Panc1 (cell line): ENCODE measurements around the gene TMOD3. TPM values are rescaled to one million over a fixed set of nuclear protein-coding genes. Genes with fewer than 3 reads are reported as not detected.
A peak's percentile ranks its signal among the peaks of the same experiment; 100 is the strongest.

Experiments used
- ATAC-seq: fragments of 200-7000 bp; cut with Tn5 transposase; 2 replicates; pipeline ENCODE4 v1.9.1; 2020; ENCODE audit warnings: mild to moderate bottlenecking, moderate library complexity
- BruUV-seq: library from RNA; stranded (reverse); fragments of 400-500 nt; replicated peaks from 2 replicates; lab custom pipeline; 2021; lab: Mats Ljungman, UMichigan
- CTCF ChIA-PET: fragments of 300-600 bp; sonication (Branson Sonifier 250); formaldehyde crosslinking; loops from one replicate; lab custom pipeline; 2022; ENCODE audit warnings: antibody characterized with exemption; lab: Charles Lee
- POLR2A ChIA-PET: fragments of 300-600 bp; sonication (Branson Sonifier 250); formaldehyde crosslinking; loops from one replicate; lab custom pipeline; 2022; ENCODE audit warnings: antibody characterized with exemption; lab: Charles Lee
- DNase-seq: peaks from one replicate; pipeline ENCODE4 v3.0.0-alpha.2; 2010; ENCODE audit warnings: low read depth, low spot score
- H3K27ac ChIP-seq: 2 replicates; pipeline ENCODE4 v1.5.1; 2011; ENCODE audit warnings: mild to moderate bottlenecking, low read length, inconsistent platforms
- H3K27me3 ChIP-seq: fragments of 200-500 bp; sonication (Bioruptor generic); 2 replicates; pipeline ENCODE4 v1.6.0; 2014; ENCODE audit warnings: low read length, inconsistent platforms; ENCODE audit not compliant: control insufficient read depth, insufficient read depth
- H3K36me3 ChIP-seq: fragments of 200-500 bp; sonication (Bioruptor generic); 2 replicates; pipeline ENCODE4 v1.5.1; 2014; ENCODE audit warnings: inconsistent platforms, mild to moderate bottlenecking, low read length, moderate library complexity; ENCODE audit not compliant: control insufficient read depth, insufficient read depth
- H3K4me1 ChIP-seq: 2 replicates; pipeline ENCODE4 v1.5.1; 2011; ENCODE audit warnings: inconsistent platforms, mild to moderate bottlenecking, low read length, moderate library complexity; ENCODE audit not compliant: control insufficient read depth, insufficient read depth
- H3K4me3 ChIP-seq, 2 experiments: 2 replicates each; pipeline ENCODE4 v1.5.1; 2011 to 2012; ENCODE audit warnings: low read depth in 2 of 2, low read length in 2 of 2, mild to moderate bottlenecking in 2 of 2, inconsistent platforms in 1 of 2, moderate library complexity in 1 of 2
- H3K9me3 ChIP-seq: fragments of 200-500 bp; sonication (Bioruptor generic); 2 replicates; pipeline ENCODE4 v1.5.1; 2014; ENCODE audit warnings: low read depth, mild to moderate bottlenecking, inconsistent platforms, low read length, moderate library complexity; ENCODE audit not compliant: control insufficient read depth, insufficient read depth
- POLR2AphosphoS5 ChIP-seq: IDR thresholded peaks from 2 replicates; pipeline ENCODE4 v1.6.1; 2012; ENCODE audit warnings: mild to moderate bottlenecking, low read depth, low read length, moderate library complexity
- SIN3A ChIP-seq: IDR thresholded peaks from 2 replicates; pipeline ENCODE4 v1.6.1; 2012; ENCODE audit warnings: low read depth, mild to moderate bottlenecking, low read length, moderate library complexity, borderline replicate concordance; ENCODE audit not compliant: insufficient read depth
- TCF7L2 ChIP-seq: IDR thresholded peaks from 2 replicates; pipeline ENCODE4 v1.6.1; 2011; ENCODE audit warnings: mild to moderate bottlenecking, low read depth, low read length, inconsistent platforms
- in situ Hi-C: cut with HindIII; loops from 2 replicates; pipeline ENCODE4 v1.10.0; 2016; ENCODE audit warnings: low sequenced_read_pairs, low pct_unique_long_range_greater_than_20kb
- intact Hi-C: fragments of 100-400 bp; cut with micrococcal nuclease; formaldehyde crosslinking; loops from one replicate; pipeline ENCODE4 v1.10.0; 2022; ENCODE audit not compliant: unreplicated experiment
- total RNA-seq: library from RNA; stranded (reverse); gene quantifications from one replicate; pipeline ENCODE4 v1.2.1, GENCODE V29; 2021; ENCODE audit not compliant: unreplicated experiment
- TF ChIP-seq, protein P1 (sequence below): fragments of 450-650 bp; IDR thresholded peaks from 2 replicates; pipeline ENCODE4 v1.5.1; 2017; ENCODE audit warnings: mild to moderate bottlenecking
- TF ChIP-seq, protein P2 (sequence below), 2 experiments: IDR thresholded peaks; 2 replicates each; pipeline ENCODE4 v1.6.1; 2011 to 2012; ENCODE audit warnings: low read depth in 2 of 2, control low read depth in 1 of 2, low read length in 1 of 2, mild to moderate bottlenecking in 1 of 2, moderate library complexity in 1 of 2; ENCODE audit not compliant: insufficient read depth in 1 of 2

TMOD3 gene
- total RNA-seq, 1 experiment from 2014 or later = 53.4 TPM

DNA sequence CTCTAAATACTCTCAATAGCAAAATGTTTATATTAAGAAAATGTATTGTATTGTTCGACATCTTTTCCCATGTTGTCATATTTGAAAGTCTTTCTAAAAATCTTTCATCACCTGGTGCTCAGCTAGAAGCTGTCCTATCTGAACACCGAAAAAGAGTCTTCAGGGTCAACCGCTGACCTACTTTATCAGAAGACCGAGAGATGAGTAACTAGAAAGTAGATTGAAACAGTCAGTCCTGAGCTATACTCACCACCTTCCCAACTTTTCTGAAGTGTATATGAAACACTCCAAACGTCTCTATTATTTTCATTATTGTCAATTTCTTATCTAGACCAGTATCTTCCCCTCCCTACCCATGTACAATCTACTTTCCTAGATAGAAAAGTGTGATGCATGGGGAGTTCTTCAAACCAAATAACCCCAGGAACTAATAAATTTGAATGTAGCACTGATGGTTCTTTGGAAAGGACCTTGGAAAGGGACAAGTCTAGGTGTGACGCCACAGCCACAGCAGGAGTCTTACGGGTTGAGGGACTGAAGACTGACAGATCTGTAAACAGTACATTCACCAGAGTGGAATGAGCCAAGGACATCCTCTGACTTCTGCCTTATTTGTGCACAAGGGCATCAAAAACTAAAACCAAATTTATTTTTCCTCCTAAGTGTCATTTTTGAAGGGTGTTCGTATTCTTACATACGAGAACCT lies 58.6 kb downstream of the TMOD3 start:
- Histone ChIP-seq H3K9me3 (no peaks in the 10 kb centered on the region), H3K27ac (no peak overlapping the region), H3K27me3 (no peaks in the 10 kb centered on the region), H3K4me3 (no peak overlapping the region), H3K4me1 (peaks cover 2% of the 10 kb centered on the region; the same call in 1 of the 2 replicates), H3K36me3 (peaks cover 4% of the 10 kb centered on the region; the same call in 1 of the 2 replicates)
- ATAC-seq = peak; percentile 65; the same call in 1 of the 2 replicates
- in situ Hi-C loops (no loop called here), intact Hi-C loops (no loop called here)
- no peak for DNase-seq
- BruUV-seq = no TSS peak
- POLR2A ChIA-PET = interaction anchor here (0.6 kb wide), 1 partner anchor 40 kb away, joined by 3 read pairs; no protein-coding TSS in a partner anchor
- TF ChIP-seq, protein P1, sequence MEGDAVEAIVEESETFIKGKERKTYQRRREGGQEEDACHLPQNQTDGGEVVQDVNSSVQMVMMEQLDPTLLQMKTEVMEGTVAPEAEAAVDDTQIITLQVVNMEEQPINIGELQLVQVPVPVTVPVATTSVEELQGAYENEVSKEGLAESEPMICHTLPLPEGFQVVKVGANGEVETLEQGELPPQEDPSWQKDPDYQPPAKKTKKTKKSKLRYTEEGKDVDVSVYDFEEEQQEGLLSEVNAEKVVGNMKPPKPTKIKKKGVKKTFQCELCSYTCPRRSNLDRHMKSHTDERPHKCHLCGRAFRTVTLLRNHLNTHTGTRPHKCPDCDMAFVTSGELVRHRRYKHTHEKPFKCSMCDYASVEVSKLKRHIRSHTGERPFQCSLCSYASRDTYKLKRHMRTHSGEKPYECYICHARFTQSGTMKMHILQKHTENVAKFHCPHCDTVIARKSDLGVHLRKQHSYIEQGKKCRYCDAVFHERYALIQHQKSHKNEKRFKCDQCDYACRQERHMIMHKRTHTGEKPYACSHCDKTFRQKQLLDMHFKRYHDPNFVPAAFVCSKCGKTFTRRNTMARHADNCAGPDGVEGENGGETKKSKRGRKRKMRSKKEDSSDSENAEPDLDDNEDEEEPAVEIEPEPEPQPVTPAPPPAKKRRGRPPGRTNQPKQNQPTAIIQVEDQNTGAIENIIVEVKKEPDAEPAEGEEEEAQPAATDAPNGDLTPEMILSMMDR = no peak
- TF ChIP-seq, protein P2, sequence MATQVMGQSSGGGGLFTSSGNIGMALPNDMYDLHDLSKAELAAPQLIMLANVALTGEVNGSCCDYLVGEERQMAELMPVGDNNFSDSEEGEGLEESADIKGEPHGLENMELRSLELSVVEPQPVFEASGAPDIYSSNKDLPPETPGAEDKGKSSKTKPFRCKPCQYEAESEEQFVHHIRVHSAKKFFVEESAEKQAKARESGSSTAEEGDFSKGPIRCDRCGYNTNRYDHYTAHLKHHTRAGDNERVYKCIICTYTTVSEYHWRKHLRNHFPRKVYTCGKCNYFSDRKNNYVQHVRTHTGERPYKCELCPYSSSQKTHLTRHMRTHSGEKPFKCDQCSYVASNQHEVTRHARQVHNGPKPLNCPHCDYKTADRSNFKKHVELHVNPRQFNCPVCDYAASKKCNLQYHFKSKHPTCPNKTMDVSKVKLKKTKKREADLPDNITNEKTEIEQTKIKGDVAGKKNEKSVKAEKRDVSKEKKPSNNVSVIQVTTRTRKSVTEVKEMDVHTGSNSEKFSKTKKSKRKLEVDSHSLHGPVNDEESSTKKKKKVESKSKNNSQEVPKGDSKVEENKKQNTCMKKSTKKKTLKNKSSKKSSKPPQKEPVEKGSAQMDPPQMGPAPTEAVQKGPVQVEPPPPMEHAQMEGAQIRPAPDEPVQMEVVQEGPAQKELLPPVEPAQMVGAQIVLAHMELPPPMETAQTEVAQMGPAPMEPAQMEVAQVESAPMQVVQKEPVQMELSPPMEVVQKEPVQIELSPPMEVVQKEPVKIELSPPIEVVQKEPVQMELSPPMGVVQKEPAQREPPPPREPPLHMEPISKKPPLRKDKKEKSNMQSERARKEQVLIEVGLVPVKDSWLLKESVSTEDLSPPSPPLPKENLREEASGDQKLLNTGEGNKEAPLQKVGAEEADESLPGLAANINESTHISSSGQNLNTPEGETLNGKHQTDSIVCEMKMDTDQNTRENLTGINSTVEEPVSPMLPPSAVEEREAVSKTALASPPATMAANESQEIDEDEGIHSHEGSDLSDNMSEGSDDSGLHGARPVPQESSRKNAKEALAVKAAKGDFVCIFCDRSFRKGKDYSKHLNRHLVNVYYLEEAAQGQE (IDR thresholded peaks at IDR 0.05; ENCODE audit: insufficient read depth in 1 of 2, low read depth in 2 of 2, low read length in 1 of 2) = no peak
- TF ChIP-seq SIN3A (no peak), TCF7L2 (no peak), POLR2AphosphoS5 (no peak)
- CTCF ChIA-PET = interaction anchor here (0.6 to 1.0 kb wide), 3 partner anchors 12 to 166 kb away, joined by 3 to 4 read pairs (median 3); no protein-coding TSS in a partner anchor

DNA sequence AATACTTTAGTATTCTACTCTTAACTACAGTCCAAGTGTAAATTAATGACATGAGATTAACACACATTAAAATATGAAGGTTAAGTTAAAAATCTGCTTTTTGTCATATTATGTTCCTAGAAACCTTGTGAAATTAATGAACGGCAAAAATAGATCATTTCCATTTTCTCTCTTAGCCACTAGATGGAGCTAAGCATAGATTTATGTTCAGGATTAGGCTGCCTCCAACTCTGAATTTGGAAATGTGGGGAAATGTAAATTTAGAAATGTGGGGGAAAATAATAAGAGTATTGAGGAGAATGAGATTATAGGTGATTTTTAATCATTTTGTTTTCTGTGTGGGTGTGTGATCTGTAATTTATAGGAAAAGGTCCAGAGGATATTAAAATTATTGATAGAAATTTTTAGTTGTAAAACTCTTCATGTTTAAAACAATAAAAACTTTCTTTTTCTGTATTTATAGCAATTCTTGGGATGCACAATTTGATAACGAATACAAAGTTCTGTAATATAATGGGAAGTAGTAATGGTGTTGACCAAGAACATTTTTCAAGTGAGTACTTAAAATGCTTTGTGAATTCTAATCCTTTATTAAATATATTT lies 59.2 kb downstream of the TMOD3 start:
- no peaks in the 10 kb centered on the region for H3K4me1 ChIP-seq
- no TSS peak for BruUV-seq
- ChIA-PET POLR2A (interaction anchor here (0.6 kb wide), 1 partner anchor 40 kb away, joined by 3 read pairs; no protein-coding TSS in a partner anchor), CTCF (interaction anchor here (0.6 to 1.0 kb wide), 2 partner anchors 11 kb away, joined by 3 to 4 read pairs; no protein-coding TSS in a partner anchor)
- in situ Hi-C loops = no loop called here
- TF ChIP-seq, protein P1 = peak; percentile 85; the same call in 1 of the 2 replicates
- TF ChIP-seq SIN3A = no peak
- no peaks in the 10 kb centered on the region for H3K27me3 ChIP-seq
- no peaks in the 10 kb centered on the region for H3K9me3 ChIP-seq
- ATAC-seq (no peak), DNase-seq (no peak)
- intact Hi-C loops = no loop called here
- no peak overlapping the region for H3K27ac ChIP-seq
- H3K4me3 ChIP-seq = no peak overlapping the region
- H3K36me3 ChIP-seq = peaks cover 4% of the 10 kb centered on the region; the same call in 1 of the 2 replicates
